Fibroblast of pulmonary artery (primary cell): Measurements from ENCODE around the gene SLC30A7.

Experiments
- DNase-seq: peaks from one replicate; pipeline ENCODE4 v3.0.0-alpha.2; 2010; ENCODE audit warnings: low read depth
- H3K4me3 ChIP-seq: replicated peaks from 2 replicates; pipeline ENCODE4 v1.5.1; 2011; ENCODE audit warnings: low read depth, mild to moderate bottlenecking, control low read depth, low read length, moderate library complexity
- TF ChIP-seq, protein P1 (sequence below): IDR thresholded peaks from 2 replicates; pipeline ENCODE4 v1.5.1; 2011; ENCODE audit warnings: mild to moderate bottlenecking, control low read depth, low read length, inconsistent platforms; ENCODE audit errors: missing control alignments

The SLC30A7 gene

DNA sequence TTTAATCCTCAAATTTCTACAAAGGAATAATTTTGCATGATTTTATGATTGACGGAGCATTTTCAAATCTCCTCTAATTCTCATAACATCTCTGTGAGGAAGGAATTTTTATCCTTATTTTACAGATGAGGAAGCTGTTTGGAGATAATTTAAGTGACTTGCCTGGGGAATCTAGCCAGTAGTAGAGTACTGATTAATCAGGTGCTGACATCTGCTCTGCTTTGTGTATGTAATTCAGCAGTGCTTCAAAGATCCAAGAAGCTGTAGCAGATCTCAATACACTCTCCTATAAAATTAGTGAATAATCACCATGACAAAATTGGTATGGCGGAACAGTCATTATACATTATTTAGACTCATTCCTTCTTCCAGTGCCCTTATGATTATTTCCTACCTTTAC, 83.7 kb downstream of the SLC30A7 start:
- H3K4me3 ChIP-seq: no peak overlapping the region
- DNase-seq: no peak
- TF ChIP-seq, protein P1, sequence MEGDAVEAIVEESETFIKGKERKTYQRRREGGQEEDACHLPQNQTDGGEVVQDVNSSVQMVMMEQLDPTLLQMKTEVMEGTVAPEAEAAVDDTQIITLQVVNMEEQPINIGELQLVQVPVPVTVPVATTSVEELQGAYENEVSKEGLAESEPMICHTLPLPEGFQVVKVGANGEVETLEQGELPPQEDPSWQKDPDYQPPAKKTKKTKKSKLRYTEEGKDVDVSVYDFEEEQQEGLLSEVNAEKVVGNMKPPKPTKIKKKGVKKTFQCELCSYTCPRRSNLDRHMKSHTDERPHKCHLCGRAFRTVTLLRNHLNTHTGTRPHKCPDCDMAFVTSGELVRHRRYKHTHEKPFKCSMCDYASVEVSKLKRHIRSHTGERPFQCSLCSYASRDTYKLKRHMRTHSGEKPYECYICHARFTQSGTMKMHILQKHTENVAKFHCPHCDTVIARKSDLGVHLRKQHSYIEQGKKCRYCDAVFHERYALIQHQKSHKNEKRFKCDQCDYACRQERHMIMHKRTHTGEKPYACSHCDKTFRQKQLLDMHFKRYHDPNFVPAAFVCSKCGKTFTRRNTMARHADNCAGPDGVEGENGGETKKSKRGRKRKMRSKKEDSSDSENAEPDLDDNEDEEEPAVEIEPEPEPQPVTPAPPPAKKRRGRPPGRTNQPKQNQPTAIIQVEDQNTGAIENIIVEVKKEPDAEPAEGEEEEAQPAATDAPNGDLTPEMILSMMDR: no peak

DNA sequence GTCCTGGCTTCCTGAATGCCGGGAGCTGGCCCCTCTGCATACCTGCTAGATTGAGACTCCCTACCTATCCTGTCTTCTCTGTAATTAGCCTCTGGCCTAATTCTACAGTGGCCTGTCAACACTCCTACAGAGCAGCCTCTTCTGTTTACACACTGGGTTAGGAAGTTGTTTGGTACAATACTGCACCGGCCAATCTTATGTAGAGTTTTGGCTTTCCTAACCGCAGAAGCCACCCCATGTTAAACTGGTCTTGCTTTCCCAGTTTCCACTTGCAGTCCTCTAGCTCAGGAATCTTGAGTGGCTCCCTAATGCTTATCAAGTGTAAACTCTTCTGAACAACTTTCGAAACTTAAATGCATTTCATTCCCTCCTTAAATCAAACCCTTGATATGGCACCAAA, 86.9 kb downstream of the SLC30A7 start:
- TF ChIP-seq, protein P1: no peak
- DNase-seq: no peak
- H3K4me3 ChIP-seq: no peak overlapping the region

DNA sequence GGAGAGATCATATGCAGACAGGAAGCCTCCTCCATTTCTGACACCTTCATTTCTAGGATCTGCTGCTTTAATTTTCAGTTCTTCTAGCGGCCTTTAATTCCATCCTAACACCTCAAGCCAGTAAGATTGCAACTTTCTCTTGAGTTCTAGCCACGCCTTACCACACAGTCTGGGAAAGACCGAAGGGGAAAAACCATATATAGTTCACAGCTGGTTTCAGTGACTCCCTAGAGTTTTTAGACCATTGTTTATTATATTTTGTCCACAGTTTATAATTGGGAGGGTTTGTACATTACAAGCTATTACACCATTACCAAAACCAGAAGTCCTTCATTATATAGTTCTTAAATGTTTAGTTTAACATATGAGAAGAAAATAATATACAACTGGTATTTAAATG, 92.2 kb downstream of the SLC30A7 start:
- H3K4me3 ChIP-seq: no peak overlapping the region
- TF ChIP-seq, protein P1: no peak
- DNase-seq: no peak

DNA sequence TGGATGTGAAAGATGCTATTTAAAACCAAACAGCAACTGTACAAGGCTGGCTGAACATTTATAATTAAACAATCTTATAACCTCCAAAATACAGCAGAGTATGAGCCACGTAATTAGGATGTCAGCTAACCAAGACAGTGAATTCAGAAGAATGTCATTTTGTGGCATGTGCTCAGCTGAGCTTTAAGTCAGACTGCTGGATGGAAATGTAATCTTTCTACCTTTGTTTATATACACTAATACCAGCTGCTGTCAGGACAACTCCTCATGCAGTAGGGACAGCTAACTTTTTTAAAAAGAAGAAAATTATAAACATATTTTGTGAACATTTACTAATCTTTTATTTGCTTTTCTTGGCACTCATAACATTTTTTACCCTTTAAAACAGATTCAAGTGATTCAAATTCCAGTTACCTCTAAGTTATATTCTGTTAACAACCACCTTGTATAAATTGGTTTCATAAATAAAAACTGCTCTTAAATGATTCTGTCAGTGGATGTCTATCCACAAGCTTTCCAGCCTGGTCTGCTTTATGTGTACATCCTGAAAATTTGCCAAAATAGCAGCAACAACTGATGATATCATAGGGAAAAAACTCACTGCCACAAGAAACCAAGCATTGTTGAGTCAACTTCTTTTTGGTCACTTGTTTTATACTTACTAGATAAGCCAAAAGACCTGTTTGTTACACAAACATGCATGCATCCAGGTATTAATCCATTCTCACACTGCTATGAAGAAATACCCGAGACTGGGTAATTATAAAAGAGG, 93.6 kb downstream of the SLC30A7 start:
- peak; percentile 89 for DNase-seq
- TF ChIP-seq, protein P1: no peak
- no peak overlapping the region for H3K4me3 ChIP-seq

DNA sequence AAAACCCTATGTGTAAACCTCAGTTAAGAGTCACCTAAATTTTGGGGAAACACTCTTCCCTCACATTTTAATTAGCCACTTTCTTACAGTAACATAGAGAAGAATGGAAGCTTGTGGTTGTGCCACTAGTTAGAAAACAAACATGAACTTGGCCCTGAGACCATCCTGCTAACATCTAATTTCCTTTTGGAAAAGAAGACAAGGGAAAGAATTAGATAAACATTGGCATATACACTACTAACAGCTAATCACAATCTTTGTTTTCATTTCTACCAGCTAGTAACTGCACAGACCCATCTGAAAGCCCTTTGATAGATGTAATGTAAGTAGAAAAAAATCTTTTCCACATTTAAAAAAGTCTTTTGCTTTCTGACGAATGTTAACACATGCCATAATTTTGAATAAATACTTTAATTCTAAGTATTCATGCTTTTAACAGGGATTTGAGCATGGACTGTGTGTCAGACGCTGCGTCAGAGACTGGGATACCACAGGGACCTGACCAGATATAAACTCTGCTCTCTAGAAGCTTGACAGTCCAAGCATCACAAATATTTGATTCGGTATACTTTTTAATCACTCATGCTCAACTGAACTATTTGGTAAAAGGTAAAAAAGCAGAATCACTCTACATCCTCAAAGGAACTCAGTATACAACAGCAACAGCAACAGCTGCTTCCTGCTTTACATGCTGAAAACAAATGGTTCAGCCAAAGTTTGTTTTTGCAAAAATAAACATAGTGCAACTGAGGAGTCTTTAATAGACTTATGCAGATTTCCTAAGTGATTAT, 99.5 kb downstream of the SLC30A7 start:
- no peak overlapping the region for H3K4me3 ChIP-seq
- TF ChIP-seq, protein P1: no peak
- DNase-seq: no peak

DNA sequence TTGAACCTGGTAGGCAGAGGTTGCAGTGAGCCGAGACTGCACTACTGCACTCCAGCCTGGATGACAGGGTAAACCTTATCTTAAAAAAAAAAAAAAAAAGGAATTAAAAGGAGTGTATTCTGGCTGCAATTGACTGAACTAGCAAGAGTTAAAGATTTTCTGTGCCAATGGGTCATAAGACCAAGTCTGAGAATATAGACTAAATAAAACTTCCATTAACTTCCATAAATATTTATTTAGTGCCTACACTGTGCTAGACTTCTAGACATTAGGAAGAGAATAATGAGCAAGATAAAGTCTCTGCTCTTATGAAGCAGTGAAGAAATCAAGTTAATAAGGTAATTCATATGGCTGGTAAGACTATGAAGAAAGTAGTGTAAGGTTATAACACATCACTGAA, 102.5 kb downstream of the SLC30A7 start:
- DNase-seq: no peak
- TF ChIP-seq, protein P1: no peak
- H3K4me3 ChIP-seq: no peak overlapping the region
